ENCODE data around the gene ERC1.

ERC1 gene

GRCh38 chr12:1281683-1282366, 290.8 kb downstream of the ERC1 start:
- Histone ChIP-seq H3K36me3 (ENCODE audit: insufficient read depth, low read length) (no peaks in the 10 kb centered on the region), H3K4me3 (peak overlapping the region; percentile 63; the same call in 1 of the 2 replicates), H3K9ac (ENCODE audit: insufficient read length) (no peak overlapping the region), H3K9me3 (ENCODE audit: low read depth, low read length) (no peaks in the 10 kb centered on the region), H3K27ac (peak overlapping the region; percentile 88; the same call in 1 of the 2 replicates)
- no peak for DNase-seq (ENCODE audit: low read depth, low spot score)
- TF ChIP-seq EZH2 (IDR thresholded peaks at IDR 0.05): no peak
- TF ChIP-seq POLR2AphosphoS5 (IDR thresholded peaks at IDR 0.05; ENCODE audit: borderline replicate concordance, low read depth, low read length): no peak
- no peak for TF ChIP-seq FOXP2 (optimal IDR thresholded peaks at IDR 0.05; ENCODE audit: control extremely low read depth, extremely low read length, insufficient read depth)

- peak overlapping the region; percentile 88 for H3K27ac ChIP-seq
- H3K9me3 ChIP-seq (ENCODE audit: low read depth, low read length): no peaks in the 10 kb centered on the region
Measured at GRCh38 chr12:1282670-1283315, 291.8 kb downstream of the ERC1 start.

GRCh38 chr12:1283316-1283715, 292.3 kb downstream of the ERC1 start:
- H3K4me3 ChIP-seq: peak overlapping the region; percentile 63
- TF ChIP-seq EZH2 (IDR thresholded peaks at IDR 0.05) (no peak), POLR2AphosphoS5 (IDR thresholded peaks at IDR 0.05; ENCODE audit: borderline replicate concordance, low read depth, low read length) (no peak)
- peak overlapping the region; percentile 14 for H3K9ac ChIP-seq (ENCODE audit: insufficient read length)
- no peaks in the 10 kb centered on the region for H3K9me3 ChIP-seq (ENCODE audit: low read depth, low read length)
- H3K27ac ChIP-seq: peak overlapping the region; percentile 88
- H3K36me3 ChIP-seq (ENCODE audit: insufficient read depth, low read length): no peaks in the 10 kb centered on the region
- DNase-seq (ENCODE audit: low read depth, low spot score): no peak

More at GRCh38 chr12:1282670-1283315, 291.8 kb downstream of the ERC1 start:
- DNase-seq (ENCODE audit: low read depth, low spot score): peak; percentile 82
- Histone ChIP-seq H3K36me3 (ENCODE audit: insufficient read depth, low read length) (no peaks in the 10 kb centered on the region), H3K9ac (ENCODE audit: insufficient read length) (peak overlapping the region; percentile 14), H3K4me3 (peak overlapping the region; percentile 63)
- no peak for TF ChIP-seq EZH2 (IDR thresholded peaks at IDR 0.05)
- no peak for TF ChIP-seq POLR2AphosphoS5 (IDR thresholded peaks at IDR 0.05; ENCODE audit: borderline replicate concordance, low read depth, low read length)
- no peak for TF ChIP-seq FOXP2 (optimal IDR thresholded peaks at IDR 0.05; ENCODE audit: control extremely low read depth, extremely low read length, insufficient read depth)

GRCh38 chr12:1284611-1285010, 293.6 kb downstream of the ERC1 start:
- H3K36me3 ChIP-seq (ENCODE audit: insufficient read depth, low read length): no peaks in the 10 kb centered on the region
- no peak for DNase-seq (ENCODE audit: low read depth, low spot score)
- no peak overlapping the region for H3K27ac ChIP-seq
- no peak overlapping the region for H3K4me3 ChIP-seq
- H3K9me3 ChIP-seq (ENCODE audit: low read depth, low read length): no peaks in the 10 kb centered on the region
- TF ChIP-seq FOXP2 (optimal IDR thresholded peaks at IDR 0.05; ENCODE audit: control extremely low read depth, extremely low read length, insufficient read depth): no peak
- TF ChIP-seq EZH2 (IDR thresholded peaks at IDR 0.05): no peak
- TF ChIP-seq POLR2AphosphoS5 (IDR thresholded peaks at IDR 0.05; ENCODE audit: borderline replicate concordance, low read depth, low read length): no peak
- H3K9ac ChIP-seq (ENCODE audit: insufficient read length): no peak overlapping the region

GRCh38 chr12:1287446-1287975, 296.5 kb downstream of the ERC1 start:
- no peak overlapping the region for H3K4me3 ChIP-seq
- DNase-seq (ENCODE audit: low read depth, low spot score): no peak
- H3K9ac ChIP-seq (ENCODE audit: insufficient read length): no peak overlapping the region
- no peaks in the 10 kb centered on the region for H3K9me3 ChIP-seq (ENCODE audit: low read depth, low read length)
- no peak overlapping the region for H3K27ac ChIP-seq
- H3K36me3 ChIP-seq (ENCODE audit: insufficient read depth, low read length): 0 out of 2 replicates have a peak, but pooled peaks cover 9% of the 10 kb centered on the region
- no peak for TF ChIP-seq POLR2AphosphoS5 (IDR thresholded peaks at IDR 0.05; ENCODE audit: borderline replicate concordance, low read depth, low read length)

- no peak for DNase-seq (ENCODE audit: low read depth, low spot score)
- Histone ChIP-seq H3K4me3 (no peak overlapping the region), H3K36me3 (ENCODE audit: insufficient read depth, low read length) (0 out of 2 replicates have a peak, but pooled peaks cover 9% of the 10 kb centered on the region), H3K9ac (ENCODE audit: insufficient read length) (no peak overlapping the region), H3K27ac (no peak overlapping the region), H3K9me3 (ENCODE audit: low read depth, low read length) (no peaks in the 10 kb centered on the region)
- TF ChIP-seq EZH2 (IDR thresholded peaks at IDR 0.05): no peak
- no peak for TF ChIP-seq POLR2AphosphoS5 (IDR thresholded peaks at IDR 0.05; ENCODE audit: borderline replicate concordance, low read depth, low read length)
- TF ChIP-seq FOXP2 (optimal IDR thresholded peaks at IDR 0.05; ENCODE audit: control extremely low read depth, extremely low read length, insufficient read depth): no peak
Measured at GRCh38 chr12:1288333-1288732, 297.3 kb downstream of the ERC1 start.

GRCh38 chr12:1289371-1290155, 298.5 kb downstream of the ERC1 start:
- DNase-seq (ENCODE audit: low read depth, low spot score): no peak
- Histone ChIP-seq H3K36me3 (ENCODE audit: insufficient read depth, low read length) (0 out of 2 replicates have a peak, but pooled peaks cover 10% of the 10 kb centered on the region), H3K27ac (no peak overlapping the region), H3K4me3 (no peak overlapping the region), H3K9ac (ENCODE audit: insufficient read length) (no peak overlapping the region), H3K9me3 (ENCODE audit: low read depth, low read length) (no peaks in the 10 kb centered on the region)
- TF ChIP-seq FOXP2 (optimal IDR thresholded peaks at IDR 0.05; ENCODE audit: control extremely low read depth, extremely low read length, insufficient read depth) (no peak), EZH2 (IDR thresholded peaks at IDR 0.05) (no peak), POLR2AphosphoS5 (IDR thresholded peaks at IDR 0.05; ENCODE audit: borderline replicate concordance, low read depth, low read length) (no peak)

GRCh38 chr12:1290716-1291115, 299.7 kb downstream of the ERC1 start:
- TF ChIP-seq FOXP2 (optimal IDR thresholded peaks at IDR 0.05; ENCODE audit: control extremely low read depth, extremely low read length, insufficient read depth) (no peak), POLR2AphosphoS5 (IDR thresholded peaks at IDR 0.05; ENCODE audit: borderline replicate concordance, low read depth, low read length) (no peak), EZH2 (IDR thresholded peaks at IDR 0.05) (no peak)
- H3K27ac ChIP-seq: no peak overlapping the region
- no peak for DNase-seq (ENCODE audit: low read depth, low spot score)

More at GRCh38 chr12:1290716-1291115, 299.7 kb downstream of the ERC1 start:
- Histone ChIP-seq H3K9ac (ENCODE audit: insufficient read length) (no peak overlapping the region), H3K4me3 (no peak overlapping the region), H3K36me3 (ENCODE audit: insufficient read depth, low read length) (0 out of 2 replicates have a peak, but pooled peaks cover 18% of the 10 kb centered on the region), H3K9me3 (ENCODE audit: low read depth, low read length) (no peaks in the 10 kb centered on the region)
